ENCODE data around the gene LCE6A.

- TF ChIP-seq SUZ12 (IDR thresholded peaks at IDR 0.05; ENCODE audit: extremely low read depth, insufficient read depth, insufficient read length) (no peak), ZNF274 (IDR thresholded peaks at IDR 0.05; ENCODE audit: low read depth, low read length) (no peak)
Measured at GRCh38 chr1:152884966-152885624, 42.4 kb downstream of the LCE6A start.

Data from NT2/D1 (cell line).